Neural cell (in vitro differentiated cells): ENCODE measurements around the gene LMF2. TPM values are rescaled to one million over a fixed set of nuclear protein-coding genes. Genes with fewer than 3 reads are reported as not detected.

ENCODE experiments used
- H2AFZ ChIP-seq: fragments of 200-600, 300-800 bp; sonication (generic), shearing (Covaris generic); 2 replicates; pipeline ENCODE4 v1.6.0; 2014; ENCODE audit warnings: low read depth, mild to moderate bottlenecking, antibody characterized with exemption, low read length, moderate library complexity
- H3F3A ChIP-seq: fragments of 200-600 bp; shearing (Covaris generic); 2 replicates; pipeline ENCODE4 v1.6.1; 2016; ENCODE audit warnings: mild to moderate bottlenecking, moderate library complexity, mixed read lengths, antibody characterized with exemption, low read length; ENCODE audit not compliant: insufficient read depth, poor library complexity, severe bottlenecking
- H3K27ac ChIP-seq: fragments of 200-600, 300-800 bp; sonication (generic), shearing (Covaris generic); 2 replicates; pipeline ENCODE4 v1.5.1; 2014; ENCODE audit warnings: mild to moderate bottlenecking, low read length, moderate library complexity
- H3K27me3 ChIP-seq: fragments of 300-800, 200-600 bp; sonication (generic), shearing (Covaris generic); 2 replicates; pipeline ENCODE4 v1.6.0; 2014; ENCODE audit warnings: mild to moderate bottlenecking, low read depth, low read length, moderate library complexity; ENCODE audit not compliant: insufficient read depth
- H3K36me3 ChIP-seq: fragments of 300-800, 200-600 bp; sonication (generic), shearing (Covaris generic); 2 replicates; pipeline ENCODE4 v1.5.1; 2014; ENCODE audit warnings: mild to moderate bottlenecking, antibody characterized with exemption, low read length, moderate library complexity; ENCODE audit not compliant: insufficient read depth
- H3K4me2 ChIP-seq: fragments of 300-800, 200-600 bp; sonication (generic), shearing (Covaris generic); 2 replicates; pipeline ENCODE4 v1.6.0; 2014; ENCODE audit warnings: mild to moderate bottlenecking, low read length
- H3K4me3 ChIP-seq: fragments of 300-800, 200-600 bp; sonication (generic), shearing (Covaris generic); 2 replicates; pipeline ENCODE4 v1.5.1; 2014; ENCODE audit warnings: mild to moderate bottlenecking, low read length, moderate library complexity
- H3K79me2 ChIP-seq: fragments of 200-600 bp; shearing (Covaris generic); replicated peaks from 2 replicates; pipeline ENCODE4 v1.6.0; 2014; ENCODE audit warnings: mild to moderate bottlenecking, low read length, moderate library complexity; ENCODE audit not compliant: insufficient read depth
- H3K9ac ChIP-seq: fragments of 300-800, 200-600 bp; sonication (generic), shearing (Covaris generic); 2 replicates; pipeline ENCODE4 v1.6.1; 2016; ENCODE audit warnings: mild to moderate bottlenecking, low read length, mixed read lengths
- H3K9me2 ChIP-seq: fragments of 200-600 bp; shearing (Covaris generic); 2 replicates; pipeline ENCODE4 v1.6.1; 2016; ENCODE audit warnings: mild to moderate bottlenecking, low read length, mixed read lengths; ENCODE audit not compliant: insufficient read depth
- H3K9me3 ChIP-seq: fragments of 200-600, 300-800 bp; sonication (generic), shearing (Covaris generic); 2 replicates; pipeline ENCODE4 v1.6.1; 2016; ENCODE audit warnings: mild to moderate bottlenecking, mixed run types, low read length, moderate library complexity, mixed read lengths
- H4K20me1 ChIP-seq: fragments of 200-600 bp; shearing (Covaris generic); 2 replicates; pipeline ENCODE4 v1.6.1; 2016; ENCODE audit warnings: mild to moderate bottlenecking, mixed run types; ENCODE audit not compliant: insufficient read depth
- EP300 ChIP-seq: fragments of 450-650 bp; conservative IDR thresholded peaks from 2 replicates; pipeline ENCODE4 v1.6.1; 2014; ENCODE audit warnings: antibody characterized with exemption, mild to moderate bottlenecking, moderate library complexity; ENCODE audit not compliant: poor library complexity, severe bottlenecking
- EZH2 ChIP-seq: fragments of 200-600, 300-800 bp; shearing (Covaris generic), sonication (generic); IDR thresholded peaks from 2 replicates; pipeline ENCODE4 v1.6.1; 2014; ENCODE audit warnings: antibody characterized with exemption, low read length, borderline replicate concordance, mild to moderate bottlenecking; ENCODE audit not compliant: insufficient read depth, poor library complexity, severe bottlenecking
- MXI1 ChIP-seq: fragments of 450-650 bp; conservative IDR thresholded peaks from 2 replicates; pipeline ENCODE4 v1.6.1; 2014; ENCODE audit warnings: antibody characterized with exemption, mild to moderate bottlenecking; ENCODE audit not compliant: poor library complexity, severe bottlenecking
- POLR2AphosphoS5 ChIP-seq: IDR thresholded peaks from 2 replicates; pipeline ENCODE4 v1.6.1; 2012
- SMC3 ChIP-seq: fragments of 450-650 bp; conservative IDR thresholded peaks from 2 replicates; pipeline ENCODE4 v1.6.1; 2014; ENCODE audit warnings: antibody characterized with exemption, mild to moderate bottlenecking, moderate library complexity; ENCODE audit not compliant: poor library complexity
- TAF1 ChIP-seq: IDR thresholded peaks from 2 replicates; pipeline ENCODE4 v1.6.1; 2012; ENCODE audit warnings: low read depth
- polyA plus RNA-seq: library from polyadenylated mRNA; depleted of rRNA; stranded (reverse); fragments of >200 nt; gene quantifications from 2 replicates; pipeline ENCODE4 v1.2.3, GENCODE V29; 2014
- TF ChIP-seq, protein P1 (sequence below): IDR thresholded peaks from 2 replicates; pipeline ENCODE4 v1.6.1; 2012; ENCODE audit warnings: borderline replicate concordance
- TF ChIP-seq, protein P2 (sequence below): fragments of 450-650 bp; IDR thresholded peaks from 2 replicates; pipeline ENCODE4 v1.5.1; 2014; ENCODE audit warnings: antibody characterized with exemption, mild to moderate bottlenecking, moderate library complexity; ENCODE audit not compliant: poor library complexity, severe bottlenecking

LMF2 gene
- polyA plus RNA-seq, 1 donor from 2014 or later = 76.5 TPM

DNA sequence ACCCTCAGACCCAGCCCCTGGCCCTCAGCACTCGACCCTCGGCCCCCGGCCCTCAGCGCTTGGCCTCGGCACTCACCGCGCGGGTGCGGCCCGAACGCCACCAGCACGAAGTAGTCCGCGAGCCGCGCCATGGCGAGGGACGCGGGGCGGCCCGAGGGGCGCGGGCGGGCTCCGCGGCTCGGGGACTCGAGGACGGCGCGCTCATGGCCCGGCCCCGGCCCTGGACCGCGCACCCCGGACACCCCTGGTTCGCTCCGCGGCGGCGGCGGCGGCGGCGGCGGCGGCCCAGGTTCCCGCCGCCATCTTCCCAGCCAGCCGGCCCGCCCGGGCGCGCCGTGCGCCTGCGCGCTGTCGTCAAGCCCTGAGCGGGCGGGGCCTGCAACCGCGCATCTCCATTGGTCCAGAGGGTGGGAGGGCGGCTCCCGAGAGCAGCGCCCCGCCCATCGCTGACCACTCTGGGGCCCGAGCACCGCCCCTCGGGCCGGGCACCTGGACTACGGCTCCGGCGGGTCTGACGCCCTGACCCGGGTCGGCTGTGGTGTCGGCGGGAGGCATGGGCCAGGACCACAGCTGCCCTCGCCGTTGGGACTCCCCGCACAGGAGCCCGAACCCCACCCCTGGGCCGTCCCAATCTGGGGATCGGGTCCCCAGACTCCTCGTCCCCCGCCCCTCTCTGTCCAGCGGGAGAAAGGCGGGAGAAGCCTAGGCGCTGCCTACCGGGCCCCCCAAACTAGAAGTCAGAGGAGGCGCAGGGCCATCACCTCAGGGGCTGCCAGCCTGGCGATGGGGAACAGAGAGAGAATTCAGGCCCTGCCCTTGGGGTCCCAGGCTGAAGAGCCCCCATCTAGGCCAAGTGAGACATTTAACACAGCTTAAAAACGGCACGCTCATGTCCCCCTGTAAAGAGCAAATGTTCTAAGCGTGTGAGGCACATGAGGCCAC lies 32.5 kb downstream of the LMF2 start, which contains the start of gene SBF1:
Gene SBF1, minus strand, starts transcription at position 326 of the 942 bp plus-strand sequence. Its CDS starts 195 bp downstream, at position 131.
- Histone ChIP-seq H3K4me3 (peak within 1 kb of the TSS; percentile 93), H3F3A (no peaks in the 10 kb centered on the region), H3K27ac (peak within 1 kb of the TSS; percentile 61), H3K36me3 (no peaks in the 10 kb centered on the region), H3K79me2 (peaks cover 38% of the 10 kb centered on the region), H3K9me2 (no peaks in the 10 kb centered on the region), H3K9ac (peak within 1 kb of the TSS; percentile 84), H3K4me2 (peak within 1 kb of the TSS; percentile 86), H4K20me1 (peaks cover 31% of the 10 kb centered on the region), H2AFZ (peak within 1 kb of the TSS; percentile 79), H3K27me3 (peaks cover 4% of the 10 kb centered on the region), H3K9me3 (no peaks in the 10 kb centered on the region)
- TF ChIP-seq, protein P1, sequence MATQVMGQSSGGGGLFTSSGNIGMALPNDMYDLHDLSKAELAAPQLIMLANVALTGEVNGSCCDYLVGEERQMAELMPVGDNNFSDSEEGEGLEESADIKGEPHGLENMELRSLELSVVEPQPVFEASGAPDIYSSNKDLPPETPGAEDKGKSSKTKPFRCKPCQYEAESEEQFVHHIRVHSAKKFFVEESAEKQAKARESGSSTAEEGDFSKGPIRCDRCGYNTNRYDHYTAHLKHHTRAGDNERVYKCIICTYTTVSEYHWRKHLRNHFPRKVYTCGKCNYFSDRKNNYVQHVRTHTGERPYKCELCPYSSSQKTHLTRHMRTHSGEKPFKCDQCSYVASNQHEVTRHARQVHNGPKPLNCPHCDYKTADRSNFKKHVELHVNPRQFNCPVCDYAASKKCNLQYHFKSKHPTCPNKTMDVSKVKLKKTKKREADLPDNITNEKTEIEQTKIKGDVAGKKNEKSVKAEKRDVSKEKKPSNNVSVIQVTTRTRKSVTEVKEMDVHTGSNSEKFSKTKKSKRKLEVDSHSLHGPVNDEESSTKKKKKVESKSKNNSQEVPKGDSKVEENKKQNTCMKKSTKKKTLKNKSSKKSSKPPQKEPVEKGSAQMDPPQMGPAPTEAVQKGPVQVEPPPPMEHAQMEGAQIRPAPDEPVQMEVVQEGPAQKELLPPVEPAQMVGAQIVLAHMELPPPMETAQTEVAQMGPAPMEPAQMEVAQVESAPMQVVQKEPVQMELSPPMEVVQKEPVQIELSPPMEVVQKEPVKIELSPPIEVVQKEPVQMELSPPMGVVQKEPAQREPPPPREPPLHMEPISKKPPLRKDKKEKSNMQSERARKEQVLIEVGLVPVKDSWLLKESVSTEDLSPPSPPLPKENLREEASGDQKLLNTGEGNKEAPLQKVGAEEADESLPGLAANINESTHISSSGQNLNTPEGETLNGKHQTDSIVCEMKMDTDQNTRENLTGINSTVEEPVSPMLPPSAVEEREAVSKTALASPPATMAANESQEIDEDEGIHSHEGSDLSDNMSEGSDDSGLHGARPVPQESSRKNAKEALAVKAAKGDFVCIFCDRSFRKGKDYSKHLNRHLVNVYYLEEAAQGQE = no peak
- peak; percentile 32 for TF ChIP-seq MXI1
- no peak for TF ChIP-seq SMC3
- no peak for TF ChIP-seq EZH2
- TF ChIP-seq POLR2AphosphoS5 = peak; percentile 67
- TF ChIP-seq, protein P2, sequence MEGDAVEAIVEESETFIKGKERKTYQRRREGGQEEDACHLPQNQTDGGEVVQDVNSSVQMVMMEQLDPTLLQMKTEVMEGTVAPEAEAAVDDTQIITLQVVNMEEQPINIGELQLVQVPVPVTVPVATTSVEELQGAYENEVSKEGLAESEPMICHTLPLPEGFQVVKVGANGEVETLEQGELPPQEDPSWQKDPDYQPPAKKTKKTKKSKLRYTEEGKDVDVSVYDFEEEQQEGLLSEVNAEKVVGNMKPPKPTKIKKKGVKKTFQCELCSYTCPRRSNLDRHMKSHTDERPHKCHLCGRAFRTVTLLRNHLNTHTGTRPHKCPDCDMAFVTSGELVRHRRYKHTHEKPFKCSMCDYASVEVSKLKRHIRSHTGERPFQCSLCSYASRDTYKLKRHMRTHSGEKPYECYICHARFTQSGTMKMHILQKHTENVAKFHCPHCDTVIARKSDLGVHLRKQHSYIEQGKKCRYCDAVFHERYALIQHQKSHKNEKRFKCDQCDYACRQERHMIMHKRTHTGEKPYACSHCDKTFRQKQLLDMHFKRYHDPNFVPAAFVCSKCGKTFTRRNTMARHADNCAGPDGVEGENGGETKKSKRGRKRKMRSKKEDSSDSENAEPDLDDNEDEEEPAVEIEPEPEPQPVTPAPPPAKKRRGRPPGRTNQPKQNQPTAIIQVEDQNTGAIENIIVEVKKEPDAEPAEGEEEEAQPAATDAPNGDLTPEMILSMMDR = no peak
- peak; percentile 17 for TF ChIP-seq EP300
- TF ChIP-seq TAF1 = peak; percentile 54

DNA sequence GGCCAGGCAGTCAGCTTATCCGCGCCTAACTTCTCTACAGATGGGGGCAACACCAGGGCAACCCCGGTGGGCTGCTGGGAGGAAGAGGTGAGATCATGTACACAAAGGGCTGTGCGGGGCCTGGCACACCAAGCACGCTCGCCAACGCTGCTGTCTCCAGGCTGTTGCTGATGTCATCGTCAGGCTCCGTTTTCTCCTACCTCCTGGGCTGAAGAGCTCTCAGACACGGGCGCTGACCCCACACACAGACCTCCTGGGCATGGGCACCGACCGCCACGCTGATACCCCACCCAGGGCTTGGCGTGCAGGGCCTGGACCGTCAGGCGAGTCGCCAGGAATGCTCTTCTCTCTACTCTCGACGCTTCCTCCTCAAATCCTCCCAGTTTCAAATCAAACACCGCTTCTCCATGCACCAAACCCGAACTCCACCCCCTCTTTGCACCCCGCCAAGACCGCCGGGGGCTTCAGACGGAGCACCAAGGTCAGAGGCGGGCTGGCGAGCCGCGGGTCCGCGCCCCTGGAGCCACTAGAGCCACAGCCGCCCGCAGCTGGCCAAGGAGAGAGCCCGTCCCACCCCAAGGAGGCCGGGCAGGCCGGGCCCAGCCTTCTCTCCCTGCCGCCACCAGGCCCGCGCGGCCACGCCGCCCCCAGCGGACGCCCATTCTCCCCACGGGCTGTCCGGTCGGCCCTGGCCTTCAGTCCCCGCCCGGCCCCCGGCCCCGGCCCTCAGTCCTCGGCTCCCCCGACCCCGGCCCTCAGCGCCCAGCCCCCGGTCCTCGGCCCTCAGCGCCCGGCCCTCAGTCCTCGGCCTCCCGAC lies 33.4 kb downstream of the LMF2 start:
- Histone ChIP-seq H4K20me1 (peaks cover 35% of the 10 kb centered on the region), H3K9me3 (no peaks in the 10 kb centered on the region), H3K36me3 (no peaks in the 10 kb centered on the region), H3K9ac (peak overlapping the region; percentile 84), H3K79me2 (peaks cover 39% of the 10 kb centered on the region), H3K27ac (peak overlapping the region; percentile 44), H3K9me2 (no peaks in the 10 kb centered on the region), H3K4me3 (peak overlapping the region; percentile 93), H3F3A (no peaks in the 10 kb centered on the region), H3K27me3 (no peaks in the 10 kb centered on the region), H3K4me2 (peak overlapping the region; percentile 54), H2AFZ (no peak overlapping the region)
- peak; percentile 7 for TF ChIP-seq POLR2AphosphoS5
- no peak for TF ChIP-seq TAF1
